ENCODE data around the gene RNPC3.
"Not testable (repeated sequence)": the region's sequence is repeated elsewhere in the genome, so short reads cannot be mapped to it uniquely, and the experiment has no call there.

The RNPC3 gene

GRCh38 chr1:103547840-103548239 is 22.3 kb downstream of the RNPC3 start:
- no peak for DNase-seq

- no peak for DNase-seq
Observed at GRCh38 chr1:103560427-103560826, 34.9 kb downstream of the RNPC3 start.

GRCh38 chr1:103561124-103561523 is 35.6 kb downstream of the RNPC3 start:
- DNase-seq, result not testable (repeated sequence)

- DNase-seq, result no peak
Observed at GRCh38 chr1:103561643-103562395, 36.3 kb downstream of the RNPC3 start.

- no peak for DNase-seq
Observed at GRCh38 chr1:103563056-103563455, 37.6 kb downstream of the RNPC3 start.

- DNase-seq, result no peak
Observed at GRCh38 chr1:103569493-103569892, 44.0 kb downstream of the RNPC3 start.

- DNase-seq, result not testable (repeated sequence)
Observed at GRCh38 chr1:103571289-103571688, 45.8 kb downstream of the RNPC3 start, which contains the start of gene AMY2B. Gene AMY2B (plus strand): TSS chr1:103571589. CDS start chr1:103571603, 14 bp downstream.

GRCh38 chr1:103576065-103576464 is 50.6 kb downstream of the RNPC3 start:
- DNase-seq, result no peak

GRCh38 chr1:103576784-103577183 is 51.3 kb downstream of the RNPC3 start:
- DNase-seq, result not testable (repeated sequence)

GRCh38 chr1:103582464-103582863 is 57.0 kb downstream of the RNPC3 start:
- no peak for DNase-seq

GRCh38 chr1:103583887-103584286 is 58.4 kb downstream of the RNPC3 start:
- DNase-seq, result no peak

- no peak for DNase-seq
Observed at GRCh38 chr1:103584537-103584936, 59.0 kb downstream of the RNPC3 start.

- DNase-seq, result not testable (repeated sequence)
Observed at GRCh38 chr1:103602740-103603139, 77.2 kb downstream of the RNPC3 start.

Measured in anterior cingulate cortex (tissue), 58 donors.